Hindlimb muscle (tissue), 1 donor: ENCODE measurements around the gene KRTAP5-6. TPM values are rescaled to one million over a fixed set of nuclear protein-coding genes. Genes with fewer than 3 reads are reported as not detected.

ENCODE experiments used
- DNase-seq: peaks from one replicate; pipeline ENCODE4 v3.0.0-alpha.2; 2013
- polyA plus RNA-seq: library from polyadenylated mRNA; unstranded; fragments of 120-200 nt; gene quantifications from one replicate; pipeline ENCODE4 v1.2.1, GENCODE V29; 2013; ENCODE audit not compliant: insufficient read length

KRTAP5-6 gene, protein sequence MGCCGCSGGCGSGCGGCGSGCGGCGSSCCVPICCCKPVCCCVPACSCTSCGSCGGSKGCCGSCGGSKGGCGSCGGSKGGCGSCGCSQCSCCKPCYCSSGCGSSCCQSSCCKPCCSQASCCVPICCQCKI
- 0.49 TPM for polyA plus RNA-seq

DNA sequence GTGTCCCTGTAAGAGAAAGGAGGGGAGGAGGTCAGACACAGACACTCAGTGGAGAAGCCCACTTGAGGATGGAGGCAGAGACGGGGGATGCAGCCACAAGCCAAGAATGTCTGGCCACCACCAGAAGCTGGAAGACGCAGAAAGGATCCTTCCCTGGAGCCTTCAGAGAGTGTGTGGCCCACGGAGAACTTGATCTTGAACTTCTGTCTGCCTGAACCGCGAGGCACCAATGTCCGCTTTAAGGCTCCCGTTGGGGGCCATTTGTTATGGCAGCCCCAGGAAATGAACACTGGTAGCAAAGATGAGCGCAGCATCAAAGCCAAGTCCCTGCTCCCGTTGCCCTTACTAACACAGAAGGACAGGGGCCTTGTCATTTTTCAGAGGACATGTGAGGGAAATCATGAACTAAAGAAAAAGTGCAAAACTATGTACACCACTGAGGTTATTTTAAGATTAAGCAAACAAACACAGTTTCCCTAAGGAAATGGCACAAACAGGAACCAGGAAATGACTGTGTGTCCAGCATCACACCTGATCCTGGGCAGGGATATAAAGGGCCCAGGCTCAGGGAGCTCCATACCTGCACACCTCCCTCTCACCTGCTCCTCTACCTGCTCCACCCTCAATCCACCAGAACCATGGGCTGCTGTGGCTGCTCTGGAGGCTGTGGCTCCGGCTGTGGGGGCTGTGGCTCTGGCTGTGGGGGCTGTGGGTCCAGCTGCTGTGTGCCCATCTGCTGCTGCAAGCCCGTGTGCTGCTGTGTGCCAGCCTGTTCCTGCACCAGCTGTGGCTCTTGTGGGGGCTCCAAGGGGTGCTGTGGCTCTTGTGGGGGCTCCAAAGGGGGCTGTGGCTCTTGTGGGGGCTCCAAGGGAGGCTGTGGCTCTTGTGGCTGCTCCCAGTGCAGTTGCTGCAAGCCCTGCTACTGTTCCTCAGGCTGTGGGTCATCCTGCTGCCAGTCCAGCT lies at the start of gene KRTAP5-6:
Gene KRTAP5-6 (plus strand): TSS at position 588 of the 963 bp plus-strand sequence. CDS start 51 bp downstream, at position 639.
- no peak for DNase-seq

DNA sequence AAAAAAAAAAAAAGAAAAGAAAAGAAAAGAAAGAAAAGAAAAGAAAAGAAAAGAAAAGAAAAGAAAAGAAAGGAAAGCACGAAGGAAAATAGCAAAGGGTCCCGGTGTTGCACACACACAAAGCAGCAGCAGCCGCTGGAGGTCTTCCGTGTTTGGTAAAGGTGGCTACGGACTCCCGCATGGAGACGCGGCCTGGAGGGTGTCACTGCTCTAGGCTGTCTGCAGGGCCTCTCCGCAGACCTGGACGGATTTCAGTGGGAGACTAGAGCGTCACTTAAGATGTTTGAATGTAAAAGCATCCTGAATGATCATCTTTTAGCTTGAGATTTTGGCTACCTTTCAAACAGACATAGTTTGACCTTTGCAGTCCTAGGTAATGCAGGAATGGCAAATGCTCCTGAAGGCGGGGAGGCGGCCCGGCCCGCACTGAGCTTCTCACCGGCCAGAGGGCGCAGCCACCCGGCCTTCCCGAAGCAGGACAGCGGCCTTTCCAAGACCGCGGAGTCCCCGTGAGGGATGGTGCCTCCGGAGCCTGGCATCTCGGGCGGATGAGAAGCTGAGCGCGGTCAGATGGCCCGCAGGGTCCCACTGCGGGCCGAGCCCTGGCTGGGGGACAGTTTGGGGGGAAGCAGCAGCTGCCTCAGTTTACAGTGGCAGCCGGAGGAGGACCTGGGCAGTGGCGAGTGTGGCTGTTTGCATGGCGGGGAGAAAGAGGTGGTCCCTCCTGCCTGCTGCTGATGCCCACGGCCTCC lies 48.9 kb upstream of the KRTAP5-6 start:
- no peak for DNase-seq

DNA sequence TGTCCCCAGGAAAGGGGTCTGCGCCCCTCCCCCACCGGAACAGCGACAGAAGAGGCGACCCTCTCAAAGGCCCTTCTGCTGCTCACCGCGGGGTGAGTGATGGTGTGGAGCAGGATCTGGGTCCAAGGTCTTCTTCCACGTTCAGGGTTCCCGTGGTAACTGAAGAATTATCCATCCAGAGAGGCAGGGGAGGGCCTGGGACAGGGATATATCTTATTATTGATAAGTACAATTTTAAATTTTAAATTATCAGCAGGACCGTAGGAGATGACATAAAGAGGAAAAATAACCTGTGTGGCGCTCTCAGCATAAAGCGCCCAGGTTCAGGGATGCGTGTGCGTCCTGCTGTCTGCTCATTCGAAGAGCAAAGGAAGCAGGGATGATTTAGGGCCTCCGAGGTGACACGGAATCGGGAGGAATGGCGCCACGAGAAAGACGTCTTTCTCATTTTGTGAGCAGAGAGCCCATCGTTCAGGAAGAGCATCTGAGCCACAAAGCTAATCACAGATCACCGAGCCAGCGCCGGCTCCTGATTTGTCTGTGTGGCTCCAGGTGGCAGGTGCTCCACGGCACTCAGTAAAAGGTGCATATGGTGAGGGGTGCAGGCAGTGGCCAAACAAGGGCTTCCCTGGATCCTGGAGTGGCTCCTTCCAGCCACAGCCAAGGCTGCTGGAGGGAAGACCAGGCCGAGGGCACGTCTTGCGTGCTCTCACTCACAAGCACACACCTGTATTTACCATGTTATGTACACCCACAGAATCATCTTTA lies 48.2 kb upstream of the KRTAP5-6 start:
- no peak for DNase-seq

DNA sequence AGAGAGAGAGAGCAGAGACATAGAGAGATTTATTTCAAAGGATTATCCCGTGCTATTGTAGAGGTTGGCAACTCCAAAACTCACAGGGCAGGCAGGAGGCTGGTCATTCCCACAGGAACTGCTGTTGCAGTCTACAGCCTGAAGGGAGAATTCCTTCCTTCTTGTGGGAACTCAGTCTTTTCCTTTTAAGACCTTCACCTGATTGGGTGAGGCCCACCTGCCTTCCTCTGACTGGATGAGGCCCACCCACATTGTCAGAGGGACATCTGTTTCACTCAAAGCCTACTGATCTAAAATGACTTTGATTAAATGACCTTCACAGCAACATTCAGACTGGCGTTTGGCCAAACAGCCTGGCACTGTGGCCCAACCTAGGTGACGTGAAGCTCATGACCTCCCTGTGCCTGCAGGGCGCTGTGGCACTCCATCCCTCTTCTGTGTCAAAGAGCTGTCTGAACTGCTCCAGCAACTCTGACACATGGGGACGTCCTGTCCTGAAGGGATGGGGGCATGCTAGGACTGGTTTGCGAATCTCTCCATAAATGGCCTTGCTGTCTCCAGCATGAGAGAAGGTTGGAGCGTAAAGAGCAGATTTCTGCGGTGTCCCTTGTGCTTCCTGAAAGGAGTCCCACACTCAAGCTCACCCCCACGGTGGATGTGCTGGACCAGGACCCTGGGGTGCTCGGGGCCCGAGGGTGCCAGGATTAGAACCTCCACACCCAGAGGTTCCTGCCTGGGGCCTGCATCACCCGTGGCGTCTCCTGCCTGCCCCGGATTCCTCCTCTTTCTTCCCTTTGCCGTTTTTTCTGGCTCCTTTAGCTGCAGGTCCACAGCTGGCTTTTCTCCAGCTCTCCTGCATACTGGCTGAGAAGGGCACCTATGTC lies 46.7 kb upstream of the KRTAP5-6 start:
- DNase-seq = no peak

DNA sequence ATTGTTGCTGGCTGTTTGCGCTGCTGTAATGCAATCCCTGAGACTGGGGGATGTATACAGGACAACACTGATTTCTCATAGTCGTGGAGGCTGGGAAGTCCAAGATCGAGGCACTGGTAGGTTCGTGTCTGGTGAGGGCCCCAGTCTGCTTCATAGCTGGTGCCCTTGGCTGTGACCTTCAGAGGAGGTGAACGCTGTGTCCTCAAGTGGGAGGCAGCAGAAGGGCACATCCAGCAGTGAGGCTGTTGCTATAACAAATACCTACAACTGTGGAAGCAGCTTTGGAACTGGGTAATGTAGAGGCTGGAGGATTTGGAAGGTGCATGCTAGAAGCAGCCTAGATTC lies 46.1 kb upstream of the KRTAP5-6 start:
- no peak for DNase-seq

DNA sequence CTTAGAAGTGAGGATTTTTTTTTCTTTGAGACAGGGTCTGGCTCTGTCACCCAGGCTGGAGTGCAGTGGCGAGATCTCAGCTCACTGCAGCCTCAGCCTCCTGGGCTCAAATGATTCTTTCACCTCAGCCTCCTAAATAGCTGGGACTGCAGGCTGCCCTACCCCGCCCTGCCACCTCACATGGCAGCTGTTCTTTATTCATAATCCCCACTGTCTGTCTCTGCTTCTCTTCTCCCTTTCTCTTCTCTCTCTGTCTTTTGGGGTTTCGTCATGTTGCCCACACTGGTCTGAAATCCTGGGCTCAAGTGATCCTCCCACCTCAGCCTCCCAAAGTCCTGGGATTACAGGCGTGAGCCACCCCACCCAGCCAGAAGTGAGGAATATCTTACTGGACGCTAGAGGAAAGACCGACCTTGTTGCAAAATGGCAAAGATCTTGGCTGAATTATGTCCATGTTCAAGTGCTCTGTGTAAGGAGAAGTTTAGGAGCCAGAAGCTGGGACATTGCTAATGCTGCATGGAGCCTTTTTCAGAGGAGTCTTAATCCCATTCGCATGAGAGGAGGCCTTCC lies 45.5 kb upstream of the KRTAP5-6 start:
- no peak for DNase-seq

DNA sequence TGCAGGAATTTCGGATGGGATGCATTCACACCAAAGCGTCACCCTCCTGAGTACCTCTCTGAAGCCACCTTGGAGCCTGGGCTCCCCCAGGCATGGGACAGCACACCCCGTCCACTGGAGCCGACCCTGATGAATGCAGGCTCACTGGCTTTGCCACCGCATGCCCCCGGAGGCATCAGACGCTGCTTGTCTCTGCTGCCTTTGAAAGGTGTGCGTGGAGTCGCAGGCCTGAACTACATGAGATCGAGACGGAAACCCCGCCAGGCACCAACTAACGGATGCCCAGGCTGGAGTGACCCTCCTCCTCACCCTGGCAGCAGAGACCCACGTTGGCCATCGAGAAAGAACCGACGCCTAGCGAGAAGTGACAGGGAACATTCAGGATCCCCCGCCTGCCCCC lies 45.0 kb upstream of the KRTAP5-6 start:
- no peak for DNase-seq

DNA sequence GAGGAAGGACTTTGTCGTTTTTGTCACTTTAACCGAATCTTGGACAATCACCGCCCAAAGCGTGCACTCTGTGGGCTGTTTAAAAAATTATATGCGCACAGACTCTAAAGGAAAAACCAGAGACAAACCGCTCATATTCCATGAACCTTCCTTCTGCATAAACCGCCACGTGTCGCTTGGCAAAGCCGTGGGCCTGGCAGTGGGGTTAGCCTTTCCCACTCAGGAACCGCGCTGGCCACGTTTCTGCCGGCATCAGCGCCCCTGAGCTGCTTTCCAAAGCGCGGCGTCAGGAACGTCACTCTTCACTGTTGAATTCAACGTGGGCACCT lies 44.6 kb upstream of the KRTAP5-6 start:
- no peak for DNase-seq

DNA sequence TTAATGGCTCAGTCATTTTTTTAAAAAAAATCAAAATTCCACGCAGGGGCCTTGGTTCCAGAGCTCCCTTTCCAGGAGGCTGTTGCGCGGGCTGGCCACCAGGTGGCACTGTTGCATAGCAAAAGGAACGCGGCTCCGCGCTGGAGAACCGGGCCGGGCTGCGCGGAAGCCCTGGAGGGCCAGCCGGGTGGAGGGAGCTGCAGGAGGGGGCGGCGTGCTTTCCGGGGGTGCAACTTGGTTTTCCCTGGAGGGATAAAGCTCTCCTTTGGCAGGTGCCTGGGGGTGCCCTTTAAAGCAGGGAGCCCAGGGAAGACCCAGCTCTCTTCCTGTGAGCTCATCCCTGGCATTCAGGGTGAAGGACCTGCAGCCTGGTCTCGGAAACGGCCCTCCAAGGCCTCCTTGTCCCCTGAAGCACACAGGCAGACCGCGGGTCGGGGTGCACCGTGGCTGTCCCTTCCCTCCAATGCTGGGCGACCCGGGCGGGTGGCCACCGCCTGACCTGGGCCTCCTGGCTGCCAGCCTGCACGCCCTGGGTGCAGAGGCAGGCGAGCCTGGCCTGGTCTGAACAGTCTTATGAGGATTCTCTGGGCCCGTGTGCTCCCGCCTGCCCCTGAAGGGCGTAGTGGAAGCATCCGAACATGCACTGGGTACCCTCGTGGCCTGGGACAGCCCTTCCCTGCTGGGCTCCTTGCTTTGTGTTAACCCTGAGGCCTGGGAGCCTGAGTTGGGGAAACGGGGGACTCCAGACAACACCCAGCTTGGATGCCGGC lies 44.0 kb upstream of the KRTAP5-6 start:
- DNase-seq = peak; percentile 79

DNA sequence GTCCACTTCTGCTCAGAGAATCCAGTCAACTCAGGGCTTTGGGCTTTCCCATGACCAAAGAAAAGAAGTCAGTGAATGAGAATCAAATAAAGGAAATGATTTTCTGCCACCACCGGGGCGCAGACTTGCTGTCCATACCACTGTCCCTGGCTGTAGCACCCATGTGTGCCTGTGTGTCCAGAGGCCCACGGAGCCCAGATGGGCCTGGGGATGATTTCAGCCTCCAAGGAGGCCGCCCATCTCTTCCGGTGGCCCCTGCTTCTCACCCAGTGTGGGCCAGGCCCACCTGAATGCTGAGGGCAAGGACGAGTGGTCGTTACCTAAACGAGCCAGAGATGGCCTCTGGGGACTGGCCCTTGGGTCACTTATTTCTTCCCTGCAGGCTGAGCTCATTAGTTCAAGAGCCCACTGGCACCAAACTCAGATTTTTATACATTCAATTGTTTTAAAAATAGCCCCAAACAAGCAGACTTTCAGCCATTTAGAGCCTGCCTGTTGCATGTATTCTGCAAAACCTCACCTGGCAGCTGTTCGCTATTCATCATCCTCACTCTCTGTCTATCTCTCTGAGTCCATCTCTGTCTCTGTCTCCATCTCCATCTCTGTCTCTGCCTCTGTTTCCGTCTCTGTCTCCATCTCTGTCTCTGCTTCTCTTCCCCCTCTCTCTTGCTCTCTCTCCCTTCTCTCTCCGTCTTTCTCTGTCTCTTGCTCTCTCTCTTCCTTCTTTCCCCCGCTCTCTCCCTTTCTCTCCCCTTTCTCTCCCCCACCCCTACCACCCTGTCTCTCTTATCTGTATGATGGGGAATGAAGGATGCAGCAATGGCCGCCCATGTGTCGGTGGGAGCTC lies 43.2 kb upstream of the KRTAP5-6 start:
- no peak for DNase-seq

DNA sequence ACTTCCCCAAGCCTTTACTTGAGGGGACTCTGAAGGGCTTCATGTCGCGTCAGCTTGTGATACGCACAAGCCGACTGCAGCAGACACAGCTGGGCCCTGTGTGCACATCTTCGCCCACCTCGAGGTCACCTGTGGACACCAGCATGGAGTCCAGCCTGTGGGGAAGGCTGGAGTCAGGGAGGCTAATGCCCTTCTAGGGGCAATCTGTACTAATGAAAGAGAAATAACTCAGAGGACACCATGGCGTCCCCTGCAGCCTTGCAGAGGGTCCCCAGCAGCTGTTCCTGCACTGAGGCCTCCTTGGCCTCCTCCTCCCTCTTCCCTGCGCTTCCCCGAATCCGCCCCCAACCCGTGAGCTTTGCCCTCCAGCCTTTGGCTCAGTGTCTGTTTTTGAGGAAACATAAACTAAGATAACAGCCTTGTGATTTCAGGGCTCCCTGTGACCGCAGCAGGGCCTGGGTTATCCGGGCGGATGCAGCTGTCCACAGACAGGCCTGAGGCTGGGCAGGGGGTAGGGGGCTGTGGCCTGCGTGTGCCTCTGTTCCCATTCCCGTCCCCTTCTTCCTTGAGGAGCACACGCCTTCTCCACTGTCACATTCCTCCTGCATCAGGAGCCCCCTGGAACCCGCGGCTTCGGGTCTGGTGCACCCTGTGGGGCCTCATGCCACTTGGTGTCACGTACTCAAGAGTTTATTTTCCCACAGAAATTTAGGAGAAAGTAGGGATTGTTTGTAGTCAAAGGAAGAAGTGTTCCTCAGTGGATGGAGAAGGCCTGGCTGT lies 42.4 kb upstream of the KRTAP5-6 start:
- no peak for DNase-seq

DNA sequence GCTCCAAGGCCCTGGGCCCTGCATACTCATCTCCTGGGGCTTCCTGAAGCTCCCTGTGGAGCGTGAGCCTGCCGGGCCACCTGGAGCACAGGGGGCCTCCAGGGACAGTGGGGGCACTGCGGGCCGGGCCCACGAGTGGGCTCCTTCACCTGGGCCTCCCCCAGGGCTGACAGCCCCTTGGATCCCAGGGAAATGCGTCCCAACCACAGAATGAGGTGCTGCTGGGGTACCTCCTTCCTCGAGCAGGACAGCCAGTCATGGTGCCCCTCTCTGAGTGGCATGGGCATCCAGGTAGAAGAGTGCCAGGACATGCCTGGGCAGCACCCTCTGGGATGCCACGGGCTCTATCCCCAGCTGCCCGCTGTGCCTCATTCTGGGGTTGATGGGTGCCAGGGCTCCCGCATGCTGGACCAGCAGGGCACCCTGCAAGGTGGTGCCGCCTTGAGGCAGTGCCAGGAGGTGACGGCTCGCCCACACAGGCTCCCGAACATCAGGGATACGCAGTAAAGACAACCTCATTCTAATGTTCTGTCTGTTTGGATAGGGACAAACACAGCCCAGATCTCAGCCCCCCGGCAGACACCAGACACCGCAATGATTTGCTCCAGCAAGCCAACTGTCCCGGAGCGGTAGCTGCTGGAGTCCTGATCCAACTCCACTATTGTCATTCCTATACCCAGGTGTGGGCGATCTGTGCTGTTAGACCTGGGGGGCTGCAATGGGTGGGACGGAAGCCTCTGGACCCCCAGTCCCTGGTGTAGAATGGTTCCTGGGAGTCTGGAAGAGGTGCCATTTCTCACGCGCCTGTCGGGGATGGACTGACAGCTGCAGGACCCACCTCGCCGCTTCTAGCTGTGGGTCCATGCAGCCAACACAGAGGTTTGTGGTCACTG lies 41.6 kb upstream of the KRTAP5-6 start:
- DNase-seq = no peak

DNA sequence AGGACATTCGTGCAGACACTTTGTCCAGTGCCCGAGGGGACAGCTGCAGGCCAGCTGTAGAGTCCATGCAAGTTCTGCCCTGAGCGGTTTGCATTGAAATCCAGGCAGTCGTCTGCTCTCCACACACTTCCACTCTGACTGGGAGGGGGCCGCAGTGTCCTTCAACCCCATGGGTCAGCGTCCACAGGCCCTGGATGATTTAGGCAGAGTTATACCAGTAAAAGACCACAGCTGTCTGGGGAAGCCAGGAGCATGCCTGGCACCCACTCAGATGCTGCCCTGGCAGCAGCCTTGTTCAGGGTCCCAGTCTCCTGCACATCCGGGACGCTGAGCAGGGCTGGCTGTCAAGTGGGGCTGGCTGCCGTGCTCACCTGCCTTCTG lies 40.9 kb upstream of the KRTAP5-6 start:
- DNase-seq = no peak

DNA sequence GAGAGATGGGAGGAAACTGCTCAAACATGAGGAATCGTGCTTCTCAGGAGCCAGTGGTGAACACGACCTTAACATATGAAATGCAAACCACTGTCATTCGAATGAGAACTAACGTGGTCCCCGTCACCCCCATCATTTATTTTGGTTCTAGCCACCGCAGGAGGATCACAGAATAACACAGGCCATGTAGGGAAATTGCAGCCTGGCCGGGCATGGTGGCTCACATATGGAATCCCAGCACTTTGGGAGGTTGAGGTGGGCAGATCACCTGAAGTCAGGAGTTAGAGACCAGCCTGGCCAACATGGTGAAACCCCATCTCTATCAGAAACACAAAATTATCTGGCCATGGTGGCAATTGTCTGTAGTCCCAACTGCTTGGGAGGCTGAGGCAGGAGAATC lies 40.3 kb upstream of the KRTAP5-6 start:
- DNase-seq = no peak

DNA sequence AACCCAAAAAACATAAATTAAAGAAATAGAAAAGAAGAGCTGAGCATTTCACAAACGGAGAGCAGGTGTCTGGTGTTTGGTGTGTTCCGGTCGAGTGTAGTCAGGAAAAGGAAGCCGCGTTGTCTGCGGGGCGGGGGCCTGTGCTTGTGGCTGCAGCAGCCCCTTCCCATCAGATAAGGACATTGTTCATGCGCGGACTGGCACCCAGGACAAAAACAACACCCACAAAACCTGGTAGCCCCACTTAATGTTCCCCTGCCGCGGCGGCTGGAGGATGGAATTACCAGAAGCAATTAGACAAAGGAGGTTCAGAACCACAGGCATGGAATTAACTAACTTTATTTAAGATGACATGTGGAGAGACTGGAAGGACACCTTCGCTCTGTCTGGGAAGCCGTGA lies 37.5 kb upstream of the KRTAP5-6 start:
- DNase-seq = no peak

DNA sequence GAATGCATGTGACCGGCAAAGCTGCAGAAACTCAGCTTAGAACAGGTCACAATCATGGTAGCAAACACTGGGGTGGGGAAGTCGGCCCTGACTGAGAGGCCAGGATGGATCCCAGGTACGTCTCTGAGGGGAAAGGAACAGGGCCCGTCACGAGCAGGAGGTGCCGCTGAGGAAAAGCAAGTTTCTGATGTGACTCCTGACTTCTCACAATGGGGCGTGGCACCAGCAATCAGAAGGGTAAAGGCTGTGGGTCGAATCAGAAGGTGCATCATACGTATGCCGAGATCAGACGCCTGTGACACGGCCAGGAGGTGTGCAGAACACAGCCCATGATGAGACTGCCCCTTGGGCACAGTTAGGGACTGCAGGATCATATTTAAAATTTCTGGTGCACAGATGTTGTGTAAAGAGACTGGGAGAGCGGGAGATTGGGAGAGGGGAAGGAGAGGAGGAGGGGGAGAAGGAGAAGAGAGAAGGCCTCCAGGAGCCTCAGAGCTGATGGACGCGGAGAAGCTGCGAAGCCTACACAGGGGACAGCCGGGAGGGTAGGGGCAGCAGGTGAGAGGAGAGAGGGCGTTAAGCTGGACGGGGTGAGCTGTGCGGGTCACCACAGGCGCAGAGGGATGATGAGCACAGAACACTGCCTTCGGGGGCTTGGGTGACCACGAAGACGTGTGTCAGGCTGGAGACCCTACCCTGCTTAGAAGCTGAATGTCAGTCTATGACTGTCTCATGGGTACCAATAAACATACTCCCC lies 36.7 kb upstream of the KRTAP5-6 start:
- no peak for DNase-seq
